HepG2 (cell line): ENCODE data around the gene SYDE2. TPM values are rescaled to one million over a fixed set of nuclear protein-coding genes. Genes with fewer than 3 reads are reported as not detected.

Source experiments
- ATAC-seq: fragments of 200-7000 bp; cut with Tn5 transposase; 3 replicates; pipeline ENCODE4 v1.9.1; 2020; ENCODE audit warnings: mild to moderate bottlenecking, moderate library complexity
- BruUV-seq: library from RNA; stranded (reverse); fragments of 400-500 nt; replicated peaks from 2 replicates; lab custom pipeline; 2021; lab: Mats Ljungman, UMichigan
- CTCF ChIA-PET: fragments of 300-600 bp; formaldehyde crosslinking; extraction: SDS; loops from one replicate; lab custom pipeline; 2021; ENCODE audit warnings: low total read pairs, inconsistent platforms, low intra/inter-chr PET ratio; lab: Yijun Ruan, JAX
- POLR2A ChIA-PET: fragments of 350-600 bp; sonication (Branson Sonifier 250); formaldehyde crosslinking; loops from one replicate; lab custom pipeline; 2020; ENCODE audit warnings: antibody characterized with exemption, inconsistent platforms; lab: Yijun Ruan, JAX
- DNase-seq: peaks from one replicate; pipeline ENCODE4 v3.0.0-alpha.2; 2015; ENCODE audit warnings: low spot score
- FAIRE-seq: peaks from 3 replicates; lab custom pipeline; 2011; peaks lifted over from hg19 to GRCh38; lab: Jason Lieb, UNC
- H2AFZ ChIP-seq: one replicate; pipeline ENCODE4 v1.6.1; 2011; ENCODE audit warnings: low read length, inconsistent platforms
- H3K27ac ChIP-seq: fragments of 300-600 bp; 3 replicates; pipeline ENCODE4 v1.8.0; 2011; ENCODE audit warnings: mixed run types, mild to moderate bottlenecking, mixed read lengths, low read length, inconsistent platforms; ENCODE audit not compliant: insufficient read depth; ENCODE audit errors: extremely low read length
- H3K27me3 ChIP-seq, 2 experiments: fragments of 200-600 bp in 1 of 2; 2 replicates in 1 of 2; 3 replicates in 1 of 2; pipeline versions ENCODE4 v1.6.0 to v1.8.0; 2011; ENCODE audit warnings: low read length in 2 of 2, mild to moderate bottlenecking in 2 of 2, moderate library complexity in 2 of 2, inconsistent platforms in 1 of 2; ENCODE audit not compliant: insufficient read depth in 2 of 2, control insufficient read depth in 1 of 2
- H3K36me3 ChIP-seq, 2 experiments: fragments of 200-600 bp in 1 of 2; replicated peaks in 1 of 2; 2 replicates in 1 of 2; 3 replicates in 1 of 2; pipeline versions ENCODE4 v1.5.1 to v1.8.0; 2011; ENCODE audit warnings: low read length in 2 of 2, inconsistent platforms in 1 of 2; ENCODE audit not compliant: insufficient read depth in 2 of 2, control insufficient read depth in 1 of 2
- H3K4me1 ChIP-seq: 2 replicates; pipeline ENCODE4 v1.5.1; 2012; ENCODE audit warnings: low read length, inconsistent platforms; ENCODE audit not compliant: insufficient read depth
- H3K4me2 ChIP-seq: 2 replicates; pipeline ENCODE4 v1.6.0; 2011; ENCODE audit warnings: low read depth, low read length, inconsistent platforms
- H3K4me3 ChIP-seq, 3 experiments: fragments of 200-600 bp in 1 of 3; sonication (generic), shearing (Covaris generic) in 1 of 3; replicated peaks in 1 of 3; 2 replicates each; pipeline ENCODE4 v1.5.1; 2011 to 2016; ENCODE audit warnings: low read length in 3 of 3, inconsistent platforms in 2 of 3, low read depth in 2 of 3, mild to moderate bottlenecking in 2 of 3, control low read depth in 1 of 3, mixed read lengths in 1 of 3; ENCODE audit not compliant: insufficient read depth in 1 of 3
- H3K79me2 ChIP-seq: one replicate; pipeline ENCODE4 v1.6.1; 2011; ENCODE audit warnings: low read length, inconsistent platforms; ENCODE audit not compliant: insufficient read depth
- H3K9ac ChIP-seq: 2 replicates; pipeline ENCODE4 v1.6.0; 2011; ENCODE audit warnings: mild to moderate bottlenecking, low read depth, low read length, inconsistent platforms; ENCODE audit not compliant: insufficient read depth
- H3K9me3 ChIP-seq: 2 replicates; pipeline ENCODE4 v1.5.1; 2012; ENCODE audit warnings: mild to moderate bottlenecking, low read length
- H4K20me1 ChIP-seq: 2 replicates; pipeline ENCODE4 v1.6.0; 2011; ENCODE audit warnings: inconsistent platforms, mild to moderate bottlenecking, low read length, moderate library complexity; ENCODE audit not compliant: insufficient read depth
- ATF7-NPFF ChIP-seq: sonication (generic); formaldehyde crosslinking; IDR thresholded peaks from 2 replicates; pipeline ENCODE4 v1.8.1; 2023; ENCODE audit warnings: mild to moderate bottlenecking, low read depth, missing genetic modification reagents, moderate library complexity
- CENPX ChIP-seq: sonication (generic); formaldehyde crosslinking; IDR thresholded peaks from 2 replicates; pipeline ENCODE4 v1.9.0; 2021; ENCODE audit warnings: mild to moderate bottlenecking, missing genetic modification reagents, moderate library complexity
- EZH2 ChIP-seq: conservative IDR thresholded peaks from 2 replicates; pipeline ENCODE4 v1.6.1; 2012; ENCODE audit warnings: mild to moderate bottlenecking, low read depth, low read length, moderate library complexity
- PAWR ChIP-seq: sonication (generic); formaldehyde crosslinking; IDR thresholded peaks from 2 replicates; pipeline ENCODE4 v1.4.0; 2020; ENCODE audit warnings: missing genetic modification reagents, mild to moderate bottlenecking, borderline replicate concordance
- PAX8 ChIP-seq: sonication (generic); formaldehyde crosslinking; IDR thresholded peaks from 2 replicates; pipeline ENCODE4 v1.8.0; 2022; ENCODE audit warnings: mild to moderate bottlenecking, missing genetic modification reagents, borderline replicate concordance
- SMAD9 ChIP-seq: sonication (generic); formaldehyde crosslinking; IDR thresholded peaks from 2 replicates; pipeline ENCODE4 v1.5.1; 2020; ENCODE audit warnings: mild to moderate bottlenecking, missing genetic modification reagents
- ZEB1 ChIP-seq: IDR thresholded peaks from 2 replicates; pipeline ENCODE4 v1.6.1; 2012; ENCODE audit warnings: mild to moderate bottlenecking, low read depth, inconsistent platforms; ENCODE audit not compliant: insufficient replicate concordance
- ZFP36L1 ChIP-seq: sonication (generic); formaldehyde crosslinking; IDR thresholded peaks from 2 replicates; pipeline ENCODE4 v1.8.0; 2022; ENCODE audit warnings: mild to moderate bottlenecking, missing genetic modification reagents, moderate library complexity
- ZIK1 ChIP-seq: sonication (generic); formaldehyde crosslinking; IDR thresholded peaks from 2 replicates; pipeline ENCODE4 v1.5.0; 2020; ENCODE audit warnings: mild to moderate bottlenecking, low read depth, missing genetic modification reagents, borderline replicate concordance
- ZNF264 ChIP-seq: sonication (generic); formaldehyde crosslinking; IDR thresholded peaks from 2 replicates; pipeline ENCODE4 v1.4.0; 2020; ENCODE audit warnings: missing genetic modification reagents
- WGBS: methylation state at CpG from one replicate; pipeline ENCODE4 v1.1.6; 2017; ENCODE audit warnings: low lambda C conversion rate; 5-methylcytosine and 5-hydroxymethylcytosine counted together
- in situ Hi-C: cut with HindIII; loops from 2 replicates; pipeline ENCODE4 v1.10.0; 2017; ENCODE audit warnings: low pct_unique_long_range_greater_than_20kb; ENCODE audit not compliant: extremely low pct_ligation_motif_present
- intact Hi-C: fragments of 100-400 bp; cut with micrococcal nuclease; formaldehyde crosslinking; loops from one replicate; pipeline ENCODE4 v1.10.0; 2022; ENCODE audit not compliant: unreplicated experiment
- polyA plus RNA-seq, 8 experiments: library from polyadenylated mRNA; depleted of rRNA in 3 of 8; stranded (reverse) in 7 of 8; unstranded in 1 of 8; fragments of >200 nt; fragmentation: Illumina TruSeq in 4 of 8; extraction: Trizol in 4 of 8; gene quantifications; 2 replicates each; pipeline versions ENCODE4 v1.2.1 to v1.2.3, GENCODE V29; 2011 to 2016; ENCODE audit warnings: low read depth in 4 of 8, missing spikeins in 1 of 8, mixed read lengths in 1 of 8; ENCODE audit not compliant: insufficient read depth in 1 of 8
- total RNA-seq, 5 experiments: library from RNA; depleted of rRNA; stranded (reverse); fragments of >200 nt; fragmentation: Illumina TruSeq; extraction: Trizol; gene quantifications; 2 replicates each; pipeline ENCODE4 v1.2.3, GENCODE V29; 2016; ENCODE audit warnings: low read depth in 1 of 5
- TF ChIP-seq, protein P1 (sequence below): sonication (generic); formaldehyde crosslinking; IDR thresholded peaks from 2 replicates; pipeline ENCODE4 v1.5.0; 2020; ENCODE audit warnings: mild to moderate bottlenecking, missing genetic modification reagents

The SYDE2 gene
- total and polyA plus RNA-seq, 2 of the 13 experiments (the other 11 are each of a cell fraction or from before 2014, with no cell fraction given), result 1.8 to 5.3 TPM

DNA sequence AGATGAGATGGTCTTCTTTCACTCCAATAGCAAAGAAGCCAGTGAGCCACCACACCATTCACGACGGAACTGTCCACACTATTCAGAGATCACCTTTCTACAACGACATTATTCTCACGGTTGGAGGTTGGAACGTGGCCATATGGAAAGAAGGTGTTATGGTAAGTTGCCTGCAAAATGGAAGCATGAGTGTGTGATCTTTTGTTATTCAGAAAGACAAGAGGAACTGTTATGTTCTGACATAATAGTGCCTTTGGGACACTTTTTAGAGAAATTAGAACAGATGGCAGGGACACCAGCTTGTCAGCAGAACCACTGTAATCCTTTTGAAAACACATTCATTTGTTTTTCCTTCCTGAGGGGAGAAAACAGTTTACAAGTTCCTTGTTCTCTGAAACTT is 76.7 kb downstream of the SYDE2 start (continued):
- TF ChIP-seq, protein P1, sequence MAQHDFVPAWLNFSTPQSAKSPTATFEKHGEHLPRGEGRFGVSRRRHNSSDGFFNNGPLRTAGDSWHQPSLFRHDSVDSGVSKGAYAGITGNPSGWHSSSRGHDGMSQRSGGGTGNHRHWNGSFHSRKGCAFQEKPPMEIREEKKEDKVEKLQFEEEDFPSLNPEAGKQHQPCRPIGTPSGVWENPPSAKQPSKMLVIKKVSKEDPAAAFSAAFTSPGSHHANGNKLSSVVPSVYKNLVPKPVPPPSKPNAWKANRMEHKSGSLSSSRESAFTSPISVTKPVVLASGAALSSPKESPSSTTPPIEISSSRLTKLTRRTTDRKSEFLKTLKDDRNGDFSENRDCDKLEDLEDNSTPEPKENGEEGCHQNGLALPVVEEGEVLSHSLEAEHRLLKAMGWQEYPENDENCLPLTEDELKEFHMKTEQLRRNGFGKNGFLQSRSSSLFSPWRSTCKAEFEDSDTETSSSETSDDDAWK (CRISPR knock-in tag), result no peak
- no peak for TF ChIP-seq ZIK1 (CRISPR knock-in tag)
- no peak for TF ChIP-seq SMAD9
- TF ChIP-seq PAWR (CRISPR knock-in tag), result no peak
- TF ChIP-seq, all 625 proteins: peak for 0

DNA sequence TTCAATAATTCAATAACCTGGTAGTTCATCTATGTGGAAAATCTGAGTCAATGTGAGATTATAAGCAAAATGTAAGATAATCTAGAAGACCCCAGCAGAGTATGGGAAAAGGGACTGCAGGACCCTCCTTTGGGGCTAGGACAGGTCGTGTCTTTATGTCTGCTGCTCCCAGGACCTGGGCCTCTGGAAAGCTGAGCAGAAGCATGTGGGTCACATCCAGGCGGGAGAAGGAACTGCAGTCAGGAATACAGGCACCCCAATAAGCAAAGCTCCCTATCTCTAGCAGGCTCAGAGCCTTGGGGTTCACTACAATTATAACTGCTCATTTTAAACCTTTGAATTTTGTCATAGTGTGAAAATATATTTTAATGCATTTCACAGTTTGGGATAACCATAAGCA is 78.6 kb downstream of the SYDE2 start:
- WGBS, result 0% methylated on average over 2 of the region's 2 CpGs
- no peaks in the 10 kb centered on the region; a peak in 2 of 5 replicates for H3K27me3 ChIP-seq
- H3K9ac ChIP-seq, result no peak overlapping the region
- DNase-seq (no peak), ATAC-seq (0 out of 3 replicates have a peak, but pooled peaks have one; percentile 34), FAIRE-seq (no peak)
- POLR2A ChIA-PET, result no interaction called here
- H3K79me2 ChIP-seq, result no peaks in the 10 kb centered on the region
- no TSS peak for BruUV-seq
- H3K4me3 ChIP-seq, result no peak overlapping the region
- no peaks in the 10 kb centered on the region for H3K36me3 ChIP-seq
- in situ Hi-C loops (no loop called here), intact Hi-C loops (no loop called here)
- TF ChIP-seq CENPX (CRISPR knock-in tag), result no peak
- no peak for TF ChIP-seq ZFP36L1
- TF ChIP-seq PAX8 (CRISPR knock-in tag), result no peak
- TF ChIP-seq ZNF264 (CRISPR knock-in tag), result no peak
- no peak for TF ChIP-seq EZH2
- no peak for TF ChIP-seq ATF7-NPFF (CRISPR knock-in tag)
- no peak for TF ChIP-seq ZEB1
- no peaks in the 10 kb centered on the region for H3K9me3 ChIP-seq
- no peak overlapping the region for H3K27ac ChIP-seq
- CTCF ChIA-PET, result no interaction called here
- no peak overlapping the region for H3K4me2 ChIP-seq
- no peak overlapping the region for H2AFZ ChIP-seq
- H4K20me1 ChIP-seq, result no peaks in the 10 kb centered on the region
- H3K4me1 ChIP-seq, result no peaks in the 10 kb centered on the region
